Measurements from ENCODE around the gene ZNF722. TPM values are rescaled to one million over a fixed set of nuclear protein-coding genes. Genes with fewer than 3 reads are reported as not detected.

ZNF722 gene
- total RNA-seq, 2 experiments from 2014 or later: not detected

GRCh38 chr7:64046041-64046389 is 47.4 kb downstream of the ZNF722 start:
- Histone ChIP-seq H3K9me2 (ENCODE audit: insufficient read depth, low read length) (no peaks in the 10 kb centered on the region), H3K36me3 (ENCODE audit: insufficient read depth, low read length) (no peaks in the 10 kb centered on the region), H3K4me1 (ENCODE audit: insufficient read depth, low read length, poor library complexity, severe bottlenecking) (no peaks in the 10 kb centered on the region), H2AFZ (ENCODE audit: low read length) (no peak overlapping the region), H3K27ac (ENCODE audit: low read depth, low read length, poor library complexity, severe bottlenecking) (no peak overlapping the region), H4K20me1 (ENCODE audit: insufficient read depth, low read length) (no peaks in the 10 kb centered on the region), H3K79me2 (ENCODE audit: insufficient read depth, low read depth, low read length) (no peaks in the 10 kb centered on the region), H3K9me3 (ENCODE audit: low read length) (no peaks in the 10 kb centered on the region), H3K4me3 (ENCODE audit: low read depth, low read length, poor library complexity, severe bottlenecking) (no peak overlapping the region), H3K4me2 (ENCODE audit: low read length) (no peak overlapping the region)
- ChIA-PET CTCF (ENCODE audit: unreplicated experiment) (no interaction called here), POLR2A (no interaction called here)
- intact Hi-C loops (cut with micrococcal nuclease; ENCODE audit: unreplicated experiment): no loop called here
- TF ChIP-seq EZH2phosphoT487 (IDR thresholded peaks at IDR 0.05; ENCODE audit: borderline replicate concordance, low read depth, low read length) (no peak), CTCF (conservative IDR thresholded peaks at IDR 0.05; ENCODE audit: low read length) (no peak)
- DNase-seq (ENCODE audit: low spot score): no peak
- no TSS peak for BruUV-seq (replicated peaks)

Small RNAs within 50 kb of the gene (small RNA-seq; reads per million reads assigned to genes)
- gene AC092634.1 (not detected), gene AC092634.7 (not detected), gene VN1R36P (not detected)

Other genes with a start within 250 kb of the ZNF722 start
- not detected in 2 replicates for gene ZNF727, start 46.6 kb downstream of the ZNF722 start, total RNA-seq (2014; rRNA removed; shearing (Covaris generic))
- not detected in 2 replicates for gene ZNF727, start 46.6 kb downstream of the ZNF722 start, total RNA-seq (2022)
- gene ZNF735, start 208.4 kb downstream of the ZNF722 start, total RNA-seq (2014; rRNA removed; shearing (Covaris generic)): not detected in 2 replicates
- not detected in 2 replicates for gene ZNF735, start 208.4 kb downstream of the ZNF722 start, total RNA-seq (2022)
- not detected in 2 replicates for gene ZNF679, start 229.6 kb downstream of the ZNF722 start, total RNA-seq (2014; rRNA removed; shearing (Covaris generic))
- gene ZNF679, start 229.6 kb downstream of the ZNF722 start, total RNA-seq (2022): not detected in 2 replicates

All from OCI-LY7 (cell line).